GM21390 (cell line): Measurements from ENCODE around the gene MGARP.
A peak's percentile ranks its signal among the peaks of the same experiment; 100 is the strongest.
"Not testable (repeated sequence)": the region's sequence is repeated elsewhere in the genome, so short reads cannot be mapped to it uniquely, and the experiment has no call there.

ENCODE experiments used
- ATAC-seq: cut with Tn5 transposase; IDR thresholded peaks from one replicate; pipeline ENCODE4 v1.9.1; 2021; ENCODE audit not compliant: unreplicated experiment

MGARP gene

DNA sequence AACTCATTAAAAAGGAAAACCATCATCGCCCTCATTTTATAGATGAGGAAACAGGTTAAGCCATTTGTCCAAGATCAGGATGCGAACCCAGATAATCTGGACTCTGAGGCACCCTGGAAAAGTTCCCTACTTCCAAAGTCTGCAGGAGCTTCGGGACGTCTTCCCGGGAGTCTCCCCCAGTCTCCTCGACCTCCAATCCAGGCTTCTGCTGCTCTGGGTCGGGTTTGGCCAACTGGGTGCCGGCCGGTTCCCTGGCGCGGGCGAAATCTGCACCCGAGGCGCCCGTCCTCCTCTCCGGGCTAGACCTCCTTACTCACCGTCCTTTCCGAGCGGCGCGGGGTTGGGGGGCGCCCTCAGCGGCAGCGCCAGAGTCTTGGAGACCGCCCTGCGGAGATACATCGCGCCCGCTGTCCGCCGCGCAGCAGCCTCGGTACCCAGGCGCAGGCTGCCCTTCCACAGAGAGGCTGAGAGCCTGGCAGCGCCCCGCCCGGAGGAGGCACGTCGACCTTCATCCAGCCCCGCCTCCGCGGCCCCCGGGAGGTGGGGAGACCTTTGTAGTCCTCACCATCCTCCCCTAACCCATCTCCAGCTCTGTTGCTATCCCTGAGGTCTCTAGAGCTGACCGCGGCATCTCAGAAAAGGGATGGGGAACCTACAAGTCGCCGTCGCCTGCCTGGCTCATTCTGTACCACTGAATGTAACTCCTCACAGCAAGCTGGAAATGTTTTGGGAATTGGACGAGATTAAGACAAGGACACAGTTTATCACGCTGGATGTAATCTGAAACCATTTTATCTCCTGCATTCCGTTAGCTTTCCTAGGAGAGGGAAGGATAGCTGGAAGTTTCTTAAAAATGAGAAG is at the start of gene MGARP:
Gene MGARP, minus strand, starts transcription at position 466 of the 861 bp plus-strand sequence. Its CDS starts 67 bp downstream, at position 399.
- no peak for ATAC-seq

DNA sequence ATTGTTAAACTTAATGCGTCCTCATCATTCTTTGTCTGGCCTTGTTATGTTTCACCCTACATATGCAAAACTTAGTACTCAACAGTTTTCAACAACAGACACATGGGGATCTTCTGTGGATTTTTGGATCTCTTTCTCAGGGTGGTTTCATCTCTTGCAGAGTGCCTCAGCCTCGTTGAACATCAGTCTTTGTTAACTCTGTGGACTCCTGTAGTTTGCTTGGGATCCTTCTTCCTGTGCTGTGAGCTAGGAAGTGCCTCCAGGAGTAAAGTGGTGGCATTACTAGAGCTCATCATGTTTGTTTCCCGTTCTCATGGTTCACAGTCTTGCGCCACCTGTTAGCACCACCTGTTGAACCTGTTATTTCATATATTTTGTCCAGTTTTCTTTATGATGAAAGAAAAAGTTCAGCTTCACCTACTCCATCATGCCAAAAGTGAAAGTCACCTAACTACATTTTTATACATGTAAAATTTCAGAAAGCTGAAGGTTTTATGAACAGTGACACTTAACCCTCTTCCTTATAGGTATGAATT is 49.7 kb upstream of the MGARP start:
- no peak for ATAC-seq

DNA sequence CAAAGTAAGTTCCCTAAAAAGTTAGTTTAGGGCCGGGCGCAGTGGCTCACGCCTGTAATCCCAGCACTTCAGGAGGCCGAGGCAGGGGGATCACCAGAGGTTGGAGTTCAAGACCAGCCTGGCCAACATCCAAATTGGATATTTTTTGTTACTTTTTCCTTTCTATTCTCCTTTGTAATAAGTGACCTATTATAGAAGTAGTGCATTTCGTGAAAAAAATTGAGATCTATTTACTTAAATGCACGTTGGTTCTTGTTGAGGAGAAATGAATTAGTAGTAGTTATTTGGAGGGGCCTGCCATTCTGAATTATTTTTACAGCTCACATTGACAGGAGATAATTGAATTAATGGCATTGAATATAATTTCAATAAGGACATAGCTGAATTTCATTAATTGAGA is 44.6 kb upstream of the MGARP start:
- ATAC-seq = no peak

DNA sequence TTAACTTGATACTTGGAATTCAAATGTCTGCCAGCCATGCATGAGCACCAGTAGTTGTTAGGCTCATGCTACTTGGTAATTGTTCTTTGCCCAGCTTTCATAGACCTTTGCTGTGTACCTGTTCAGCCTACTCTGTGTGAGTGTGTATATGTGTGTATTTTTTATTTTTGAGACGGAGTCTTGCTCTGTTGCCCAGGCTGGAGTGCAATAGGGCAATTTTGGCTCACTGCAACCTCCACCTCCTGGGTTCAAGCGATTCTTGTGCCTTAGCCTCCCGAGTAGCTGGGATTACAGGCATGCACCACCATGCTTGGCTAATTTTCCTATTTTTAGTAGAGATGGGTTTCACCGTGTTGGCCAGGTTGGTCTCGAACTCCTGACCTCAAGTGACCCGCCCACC is 42.5 kb upstream of the MGARP start:
- not testable (repeated sequence) for ATAC-seq

DNA sequence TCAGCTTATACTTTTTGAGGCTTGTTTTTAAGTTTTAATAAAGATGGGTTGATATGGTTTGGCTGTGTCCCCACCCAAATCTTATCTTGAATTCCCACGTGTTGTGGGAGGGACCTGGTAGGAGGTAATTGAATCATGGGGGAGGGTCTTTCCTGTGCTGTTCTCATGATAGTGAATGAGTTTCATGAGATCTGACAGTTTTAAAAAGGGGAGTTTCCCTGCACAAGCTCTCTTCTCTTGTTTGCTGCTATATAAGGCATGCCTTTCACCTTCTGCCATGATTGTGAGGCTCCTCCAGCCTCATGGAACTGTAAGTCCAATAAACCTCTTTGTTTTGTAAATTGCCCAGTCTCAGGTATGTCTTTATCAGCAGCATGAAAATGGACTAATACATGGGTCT is 42.0 kb upstream of the MGARP start:
- not testable (repeated sequence) for ATAC-seq

DNA sequence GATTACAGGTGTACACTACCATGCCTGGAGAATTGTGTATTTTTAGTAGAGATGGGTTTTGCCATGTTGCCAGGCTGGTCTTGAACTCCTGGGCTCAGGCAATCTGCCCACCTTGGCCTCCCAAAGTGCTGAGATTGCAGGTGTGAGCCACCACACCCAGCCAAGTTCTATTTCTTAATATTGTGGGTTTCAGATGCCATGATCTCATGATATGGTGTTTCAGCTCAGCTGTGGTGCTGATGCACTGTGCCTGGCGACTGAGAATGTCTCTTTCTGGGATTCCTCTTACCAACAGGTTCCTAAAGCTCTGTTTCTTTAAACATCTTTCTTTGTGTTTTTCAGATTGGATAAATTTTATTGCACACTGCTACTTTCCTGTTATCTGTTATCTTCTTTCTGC is 39.5 kb upstream of the MGARP start:
- no peak for ATAC-seq

DNA sequence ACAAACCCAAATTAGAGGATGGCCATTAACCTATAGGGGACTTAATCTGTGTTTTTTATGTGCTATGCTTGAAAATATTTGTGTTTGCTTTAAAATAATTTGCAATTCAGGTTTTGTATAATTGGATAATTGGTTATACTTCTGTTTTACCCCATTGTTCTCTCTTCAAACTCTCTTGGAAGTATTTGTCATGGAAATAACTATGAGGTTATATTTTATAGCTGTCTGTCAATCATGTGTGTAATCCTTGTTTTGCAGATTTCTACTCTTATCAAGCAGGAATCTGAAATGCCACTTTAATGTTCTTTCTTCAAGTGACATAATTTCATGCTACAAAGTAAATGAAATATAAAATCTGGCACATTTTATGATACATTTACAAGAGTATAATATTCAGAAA is 37.6 kb upstream of the MGARP start:
- no peak for ATAC-seq

DNA sequence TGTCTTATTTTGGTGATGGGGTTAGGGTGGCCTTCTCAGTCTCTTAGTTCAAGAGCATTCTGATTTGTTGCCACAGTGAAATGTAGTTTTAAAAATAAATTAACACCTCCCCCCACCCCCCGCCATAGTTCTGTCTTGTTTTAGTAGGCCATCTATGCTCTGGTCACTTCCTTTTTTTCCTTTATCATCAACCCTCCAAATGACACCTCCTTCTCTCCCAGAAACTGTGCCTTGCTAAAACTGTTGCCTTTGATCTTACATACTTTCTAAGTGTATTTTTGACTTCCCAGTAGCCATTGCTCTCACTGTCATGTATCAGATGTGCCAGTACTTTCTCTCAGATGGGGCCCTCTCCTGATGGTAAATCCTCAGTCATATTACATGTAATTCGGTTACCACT is 36.7 kb upstream of the MGARP start:
- ATAC-seq = no peak

DNA sequence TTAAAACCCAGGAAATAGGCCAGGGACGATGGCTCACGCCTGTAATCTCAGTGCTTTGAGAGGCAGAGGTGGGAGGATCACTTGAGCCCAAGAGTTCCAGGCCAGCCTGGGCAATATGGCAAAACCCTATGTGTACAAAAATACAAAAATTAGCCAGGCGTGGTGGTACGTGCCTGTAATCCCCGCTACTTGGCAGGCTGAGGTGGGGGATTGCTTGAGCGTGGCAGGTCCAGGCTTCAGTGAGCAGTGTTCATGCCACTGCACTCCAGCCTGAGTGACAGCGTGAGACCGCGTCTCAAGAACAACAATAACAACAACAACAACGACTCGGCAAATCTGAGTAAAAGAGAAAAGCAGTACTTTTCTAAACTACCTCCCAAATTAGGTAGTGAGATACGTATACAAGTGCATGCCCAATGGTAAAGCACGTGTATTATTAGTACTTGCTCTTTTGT is 35.2 kb upstream of the MGARP start:
- peak; percentile 74 for ATAC-seq

DNA sequence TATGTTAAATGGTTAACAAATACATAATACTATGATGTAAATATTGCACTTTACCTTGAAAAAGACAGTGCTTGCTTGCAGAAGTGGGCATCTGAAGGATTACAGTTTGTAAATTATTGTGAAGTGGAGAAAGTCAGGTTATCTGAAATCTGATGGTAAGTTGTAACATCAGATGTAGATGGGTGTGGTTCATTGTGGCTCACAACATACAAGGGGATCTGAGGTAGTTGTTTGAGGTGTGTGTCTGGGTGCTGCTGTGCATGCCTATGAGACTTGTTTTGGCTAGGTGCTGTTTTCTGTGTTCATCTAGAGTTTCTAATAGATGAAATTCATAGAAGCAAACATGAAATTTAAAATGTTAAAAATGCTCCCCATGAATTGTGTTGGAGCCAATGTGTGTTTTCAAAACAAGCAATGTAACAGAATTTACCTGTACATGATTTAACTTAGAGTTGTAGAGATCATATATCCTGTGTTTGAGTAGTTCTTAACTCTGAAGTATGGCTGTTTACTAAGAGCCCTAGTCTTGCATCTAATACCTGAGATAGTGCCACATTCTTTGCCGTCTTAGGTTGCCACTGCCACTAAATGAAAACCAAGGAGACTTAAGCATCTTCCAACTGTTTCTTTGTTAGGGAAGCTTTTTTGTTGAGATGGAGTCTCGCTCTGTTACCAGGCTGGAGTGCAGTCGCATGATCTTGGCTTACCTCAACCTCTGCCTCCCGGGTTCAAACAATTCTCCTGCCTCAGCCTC is 34.2 kb upstream of the MGARP start:
- ATAC-seq = no peak

DNA sequence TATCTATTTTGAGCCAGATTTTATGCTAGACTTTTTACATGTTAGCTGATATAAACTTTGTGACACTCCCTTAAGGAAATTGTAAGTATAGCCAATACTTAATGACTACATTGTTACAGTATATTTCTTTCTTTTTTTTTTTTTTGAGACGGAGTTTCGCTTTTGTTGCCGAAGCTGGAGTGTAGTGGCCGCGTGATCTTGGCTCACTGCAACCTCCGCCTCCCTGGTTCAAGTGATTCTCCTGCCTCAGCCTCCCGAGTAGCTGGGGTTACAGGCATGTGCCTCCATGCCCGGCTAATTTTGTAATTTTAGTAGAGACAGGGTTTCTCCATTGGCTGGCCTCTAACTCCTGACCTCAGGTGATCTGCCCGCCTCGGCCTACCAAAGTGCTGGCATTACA is 33.4 kb upstream of the MGARP start:
- not testable (repeated sequence) for ATAC-seq

DNA sequence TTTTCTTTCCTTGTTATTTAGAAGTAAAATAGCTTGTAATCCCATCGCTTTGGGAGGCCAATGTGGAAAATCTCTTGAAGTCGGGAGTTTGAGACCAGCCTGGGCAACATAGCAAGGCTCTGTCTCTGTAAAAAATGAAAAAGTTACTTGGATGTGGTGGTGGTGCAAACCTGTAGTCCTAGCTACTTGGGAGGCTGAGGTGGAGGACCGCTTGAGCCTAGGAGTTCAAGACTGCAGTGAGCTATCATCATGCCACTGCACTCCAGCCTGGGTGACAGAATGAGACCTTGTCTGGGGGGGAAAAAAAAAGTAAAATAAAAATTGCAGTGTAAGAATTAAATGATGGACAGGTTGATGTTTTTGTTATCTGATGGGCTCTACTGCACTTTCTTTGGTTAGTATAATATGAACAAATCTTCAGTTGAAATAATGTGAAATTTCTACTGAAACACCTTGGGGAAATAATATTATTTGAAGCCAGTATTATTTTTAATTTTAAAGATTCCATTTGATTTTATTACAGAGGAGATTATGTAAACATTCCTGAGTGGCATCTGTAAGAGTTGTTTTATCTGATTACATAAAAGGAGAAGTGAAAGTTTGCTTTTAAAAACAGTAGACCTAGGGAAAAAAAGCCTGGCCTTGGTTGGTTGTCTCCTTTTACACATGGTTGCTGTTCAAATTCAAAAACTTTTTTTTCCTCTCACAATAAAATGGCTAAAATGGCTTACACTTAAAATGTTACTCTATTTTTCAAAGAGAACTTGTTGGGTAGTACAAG is 32.7 kb upstream of the MGARP start:
- no peak for ATAC-seq

DNA sequence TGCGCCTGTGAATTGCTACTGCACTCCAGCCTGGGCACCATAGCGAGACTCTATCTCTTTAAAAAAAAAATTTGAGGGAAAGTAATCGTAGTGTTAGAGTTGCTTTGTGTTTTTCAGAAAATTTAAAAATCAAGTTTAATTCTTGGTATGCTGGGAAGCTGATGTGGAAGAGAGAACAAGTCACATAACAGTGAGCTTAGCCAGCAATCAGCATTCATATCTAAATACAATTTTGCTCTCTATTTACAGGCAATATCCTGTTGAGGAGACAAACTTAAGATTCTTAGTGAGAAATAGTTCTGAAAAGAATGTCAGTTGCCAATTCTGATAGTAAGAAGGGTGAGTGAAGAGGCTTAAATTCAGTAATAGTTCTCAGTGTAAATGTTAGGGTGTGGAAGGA is 31.9 kb upstream of the MGARP start:
- ATAC-seq = no peak

DNA sequence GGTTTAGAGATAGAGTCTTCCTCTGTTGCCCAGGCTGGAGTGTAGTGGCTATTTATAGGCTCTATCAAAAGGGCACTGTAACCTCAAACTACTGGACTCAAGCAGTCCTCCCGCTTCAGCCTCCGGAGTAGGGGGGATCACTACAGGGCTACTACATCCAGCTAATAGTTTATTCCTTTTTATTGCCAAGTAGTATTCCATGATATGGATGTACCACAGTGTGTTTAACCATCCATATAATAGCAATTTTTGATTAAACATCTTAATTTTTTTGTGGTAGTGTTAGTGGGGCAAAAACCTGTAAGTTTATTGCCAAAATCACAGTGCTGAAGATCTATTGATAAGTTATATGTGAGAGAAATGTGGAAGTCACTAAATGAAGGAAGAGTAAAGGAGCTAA is 24.9 kb upstream of the MGARP start:
- ATAC-seq = no peak

DNA sequence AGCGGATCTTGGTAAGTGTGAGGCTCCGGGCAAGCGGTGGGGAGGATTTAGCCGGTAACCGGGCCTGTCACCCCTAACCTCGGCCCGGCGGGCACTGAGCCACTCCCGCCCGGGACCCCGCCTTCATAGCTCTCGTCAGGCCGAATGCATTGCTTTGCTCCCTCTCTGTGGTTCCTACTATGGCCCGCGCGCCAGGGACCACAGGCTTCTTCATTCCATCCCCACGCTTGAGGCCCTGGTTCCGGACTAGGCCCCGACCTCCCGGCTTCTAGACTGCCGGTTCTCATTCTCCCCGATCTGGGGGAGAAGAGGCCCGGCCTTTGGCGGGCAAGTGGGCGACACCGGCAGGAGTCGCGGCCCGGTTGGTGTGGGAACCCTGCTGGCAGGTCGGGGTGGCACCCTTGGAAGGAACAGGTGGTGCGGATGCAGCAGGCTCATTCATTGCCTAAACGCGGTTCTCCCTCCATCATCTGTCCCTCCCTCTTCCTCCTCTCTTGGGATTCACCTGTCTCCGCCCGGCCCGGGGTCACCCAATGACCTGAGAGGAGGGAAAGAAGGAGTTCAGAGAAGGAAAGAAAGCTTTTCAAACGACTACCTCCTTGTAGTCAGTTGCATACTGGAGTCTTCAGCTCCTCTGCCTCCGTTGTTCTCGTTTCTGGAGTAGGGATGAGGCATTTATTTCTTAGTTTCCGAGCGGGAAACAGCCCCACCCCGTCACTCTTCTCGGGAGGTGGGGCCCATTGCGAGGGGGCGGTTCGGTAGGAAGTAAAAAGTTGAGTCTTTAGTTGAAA is 22.0 kb upstream of the MGARP start, which contains the start of gene NDUFC1:
Gene NDUFC1, minus strand, starts transcription at position 657 of the 791 bp plus-strand sequence. CDS start 6,679 bp downstream, outside the sequence.
- peak; percentile 37 for ATAC-seq

DNA sequence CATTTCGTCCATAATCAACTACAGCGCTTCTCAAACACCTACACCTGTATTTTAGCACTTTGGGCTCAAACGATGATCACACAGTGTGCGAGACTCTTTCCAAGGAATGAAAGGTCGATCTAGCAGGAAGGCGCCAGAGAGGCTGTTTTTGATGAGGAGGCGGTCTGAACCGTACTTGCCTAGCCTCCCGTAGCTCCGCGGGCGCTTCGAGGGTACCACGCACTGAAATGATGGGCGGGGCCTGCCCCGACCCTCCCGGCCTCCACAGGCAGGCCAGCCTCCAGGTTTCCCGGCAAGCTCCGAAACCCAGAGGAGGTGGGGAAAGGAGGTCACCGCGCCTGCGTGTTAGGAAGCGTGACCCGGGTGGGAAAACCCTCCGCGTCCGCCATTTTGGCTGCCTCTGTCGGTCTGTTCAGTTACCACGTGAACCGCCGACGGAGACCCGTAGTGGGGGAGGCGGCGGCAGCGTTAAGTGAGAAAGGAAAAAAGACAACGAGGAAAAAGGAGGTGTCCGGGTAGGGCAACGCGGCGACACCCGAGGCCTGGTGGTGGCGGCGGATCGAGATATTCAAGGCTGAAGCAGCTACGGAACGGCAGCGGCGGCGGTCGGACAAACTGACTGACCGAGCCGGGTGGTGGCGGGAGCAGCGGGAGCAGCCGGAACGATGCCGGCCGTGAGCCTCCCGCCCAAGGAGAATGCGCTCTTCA is 21.2 kb upstream of the MGARP start, which contains the start of gene NAA15:
Gene NAA15, plus strand, starts transcription at position 393 of the 708 bp plus-strand sequence. Its CDS starts 273 bp downstream, at position 666.
- ATAC-seq = peak; percentile 84

DNA sequence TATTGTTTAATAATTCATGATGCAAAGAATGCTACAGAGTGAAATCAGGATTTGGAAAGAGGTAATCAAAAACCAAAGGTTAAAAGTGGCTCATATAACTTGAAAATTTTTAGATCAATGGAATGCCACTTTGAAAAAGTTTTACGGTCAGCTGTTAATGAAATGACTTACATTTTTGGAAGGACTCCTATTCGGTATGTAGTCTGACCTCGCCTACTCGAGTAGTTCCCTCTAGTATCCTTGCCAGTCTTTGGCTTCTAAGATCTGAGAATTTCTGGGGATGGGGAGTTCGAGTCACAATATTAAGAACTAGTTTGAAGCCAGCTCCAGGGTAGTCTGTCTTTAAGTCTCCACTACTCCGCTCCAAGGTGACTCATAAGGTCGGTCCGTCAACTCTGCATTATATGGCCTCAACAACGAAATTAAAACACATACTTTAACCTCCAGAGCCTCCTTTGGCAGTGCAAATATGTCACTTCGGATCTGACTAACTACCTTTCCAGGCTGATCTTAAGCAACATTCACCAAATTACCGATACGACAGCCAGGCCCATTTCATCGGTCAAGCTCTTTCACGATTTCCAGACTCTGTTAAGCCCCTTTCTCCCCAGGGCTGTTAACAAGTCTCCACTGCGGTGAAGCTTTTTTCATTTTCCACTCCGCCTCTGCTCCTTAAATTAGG is 20.5 kb upstream of the MGARP start:
- ATAC-seq = peak; percentile 9

DNA sequence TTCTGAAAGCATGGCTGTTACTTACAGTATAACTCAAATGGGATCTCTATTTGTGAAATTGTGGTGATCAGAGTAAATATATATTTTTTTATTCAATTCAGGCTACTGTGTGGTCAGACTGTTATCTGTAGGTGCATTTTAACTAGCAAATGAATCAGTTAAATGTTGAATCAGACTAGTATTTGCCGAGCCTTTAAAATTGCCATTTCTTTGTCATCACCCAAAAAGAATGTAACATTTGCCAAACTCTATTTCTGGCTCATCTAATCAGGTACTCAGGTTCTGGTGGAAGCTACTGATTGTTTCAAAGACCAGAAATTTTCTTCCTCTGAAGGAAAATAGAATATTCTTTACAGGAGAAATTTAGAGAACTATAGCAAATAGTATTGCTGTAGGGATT is 19.5 kb upstream of the MGARP start:
- ATAC-seq = no peak

DNA sequence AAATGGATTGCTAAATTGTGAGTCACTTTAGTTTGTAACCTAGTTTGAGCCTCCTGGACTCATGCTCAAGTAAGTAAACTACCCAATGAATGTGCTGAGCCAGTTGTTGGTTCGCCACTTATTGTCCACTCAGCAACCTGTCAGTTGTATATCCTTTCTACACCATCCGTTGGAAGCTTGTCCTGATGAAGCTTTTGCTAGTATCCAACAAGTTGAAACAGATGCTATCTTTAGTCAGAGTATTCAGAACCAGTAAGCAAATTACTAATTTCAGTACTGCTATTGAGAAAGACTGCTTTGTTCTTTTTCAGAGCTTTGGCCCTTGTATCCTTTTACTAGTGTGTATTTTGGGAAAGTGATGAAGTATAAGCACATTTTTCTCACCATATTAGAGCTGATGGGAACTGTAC is 17.0 kb upstream of the MGARP start:
- ATAC-seq = no peak
